Measurements from ENCODE around the gene AMOTL1.

Gene AMOTL1

DNA sequence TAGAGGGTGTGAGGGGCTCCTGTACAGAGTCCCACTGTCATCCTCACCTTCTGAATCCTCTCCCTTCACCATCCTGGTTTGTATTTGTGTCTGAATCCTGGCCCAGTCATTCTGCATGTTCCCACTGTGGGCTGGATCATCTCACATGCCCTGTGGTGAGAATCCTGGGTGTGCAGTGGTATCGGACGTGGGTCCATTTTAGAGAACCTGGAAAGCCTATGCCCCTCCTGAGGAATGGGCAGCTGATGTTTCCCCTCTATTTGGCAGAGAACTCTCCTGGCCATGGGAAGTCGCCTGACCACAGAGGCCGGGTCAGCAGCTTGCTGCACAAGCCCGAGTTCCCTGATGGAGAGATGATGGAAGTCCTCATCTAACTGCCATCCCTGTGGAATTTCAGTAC is 102.3 kb downstream of the AMOTL1 start:
- H3K9me3 ChIP-seq (ENCODE audit: control insufficient read depth in 5 of 5, low read length in 5 of 5) = no peaks in the 10 kb centered on the region
- peaks cover 11 to 90% (median 76%) of the 10 kb centered on the region in 5 donors for H3K36me3 ChIP-seq (ENCODE audit: control insufficient read depth in 5 of 5, insufficient read depth in 5 of 5, low read length in 5 of 5)
- H3K4me1 ChIP-seq (ENCODE audit: control insufficient read depth in 5 of 5, insufficient read depth in 5 of 5, low read length in 5 of 5) = peaks cover 0 to 9% (median 4%) of the 10 kb centered on the region in 5 donors
- no peak overlapping the region for H3K9ac ChIP-seq (ENCODE audit: low read length in 5 of 5)
- H3K27ac ChIP-seq (ENCODE audit: low read depth, low read length) = no peak overlapping the region
- no peak overlapping the region for H3K4me3 ChIP-seq (ENCODE audit: low read depth in 1 of 5, low read length in 5 of 5)
- H3K27me3 ChIP-seq (ENCODE audit: control insufficient read depth in 5 of 5, insufficient read depth in 4 of 5, low read length in 5 of 5) = no peaks in the 10 kb centered on the region

DNA sequence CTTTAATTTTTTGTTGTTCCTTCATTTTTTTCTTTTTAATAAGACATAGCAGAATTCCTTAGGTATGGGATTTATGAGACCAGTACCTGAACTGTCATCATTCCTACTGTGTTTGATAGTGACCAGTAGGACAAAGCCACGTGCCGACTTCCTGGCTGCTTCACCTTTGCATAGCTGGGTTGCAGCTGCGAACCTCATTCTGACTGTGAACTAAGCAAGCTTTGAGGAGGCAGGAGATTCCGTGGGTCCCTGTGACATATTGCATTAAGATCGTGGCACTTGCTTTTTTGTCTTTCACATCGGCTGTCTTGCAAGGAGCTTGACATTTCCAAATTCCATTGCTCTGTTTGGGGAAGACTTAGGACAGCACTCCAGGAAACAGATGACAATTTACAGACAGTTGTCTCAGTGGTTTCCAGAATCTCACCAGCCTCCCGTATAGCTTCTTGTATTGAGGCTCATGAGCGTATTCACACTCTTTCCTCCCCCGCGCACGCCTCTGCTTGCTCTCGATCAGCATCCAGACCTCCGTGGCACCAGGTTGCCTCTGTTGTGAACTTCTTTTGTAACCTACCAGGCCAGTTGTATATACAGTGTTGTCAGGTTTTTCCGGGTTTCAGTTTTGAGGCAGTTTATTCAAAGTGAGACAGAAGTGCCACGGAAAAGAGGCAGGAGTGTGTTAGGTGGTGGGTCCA is 103.5 kb downstream of the AMOTL1 start:
- H3K27ac ChIP-seq (ENCODE audit: low read depth, low read length) = no peak overlapping the region
- H3K36me3 ChIP-seq (ENCODE audit: control insufficient read depth in 5 of 5, insufficient read depth in 5 of 5, low read length in 5 of 5) = peaks cover 8 to 88% (median 70%) of the 10 kb centered on the region in 5 donors
- H3K4me3 ChIP-seq (ENCODE audit: low read depth in 1 of 5, low read length in 5 of 5) = no peak overlapping the region

DNA sequence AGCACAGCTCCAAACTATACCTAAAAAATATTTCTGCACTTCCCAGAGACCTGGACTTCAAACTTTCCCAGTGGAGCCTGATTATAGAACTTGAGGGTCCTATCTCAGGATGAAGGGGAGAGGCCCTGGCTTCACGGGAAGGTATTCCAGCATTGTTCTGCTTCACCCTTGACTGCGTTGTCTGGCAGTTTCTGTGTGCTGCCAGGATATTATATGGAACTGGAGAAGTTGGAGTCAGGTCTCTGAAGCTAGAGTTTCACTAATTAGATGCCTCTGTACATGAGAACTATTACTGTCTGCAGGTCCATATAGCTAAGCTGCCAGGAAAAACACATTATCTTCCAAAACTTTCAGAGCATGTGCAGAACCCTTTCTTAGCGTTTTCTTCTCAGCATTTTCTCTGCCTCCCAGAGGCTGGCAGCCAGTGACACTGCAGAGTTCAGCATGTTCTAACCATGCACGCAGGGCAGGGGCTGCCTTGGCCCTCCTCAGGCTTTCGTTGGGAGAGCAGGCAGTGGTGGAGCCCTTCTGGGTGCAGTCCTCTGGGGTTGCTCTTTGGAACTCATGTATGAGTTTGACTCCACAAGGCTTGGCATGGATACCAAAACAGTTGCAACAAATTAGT is 105.9 kb downstream of the AMOTL1 start:
- no peaks in the 10 kb centered on the region for H3K27me3 ChIP-seq (ENCODE audit: control insufficient read depth in 5 of 5, insufficient read depth in 4 of 5, low read length in 5 of 5)
- peaks cover 0 to 17% (median 14%) of the 10 kb centered on the region in 5 donors for H3K4me1 ChIP-seq (ENCODE audit: control insufficient read depth in 5 of 5, insufficient read depth in 5 of 5, low read length in 5 of 5)
- H3K27ac ChIP-seq (ENCODE audit: low read depth, low read length) = no peak overlapping the region
- no peak overlapping the region for H3K9ac ChIP-seq (ENCODE audit: low read length in 5 of 5)
- H3K9me3 ChIP-seq (ENCODE audit: control insufficient read depth in 5 of 5, low read length in 5 of 5) = no peaks in the 10 kb centered on the region
- H3K4me3 ChIP-seq (ENCODE audit: low read depth in 1 of 5, low read length in 5 of 5) = no peak overlapping the region
- H3K36me3 ChIP-seq (ENCODE audit: control insufficient read depth in 5 of 5, insufficient read depth in 5 of 5, low read length in 5 of 5) = peaks cover 12 to 85% (median 66%) of the 10 kb centered on the region in 5 donors

More for the DNA sequence above, 103.5 kb downstream of the AMOTL1 start:
- Histone ChIP-seq H3K9me3 (ENCODE audit: control insufficient read depth in 5 of 5, low read length in 5 of 5) (no peaks in the 10 kb centered on the region), H3K27me3 (ENCODE audit: control insufficient read depth in 5 of 5, insufficient read depth in 4 of 5, low read length in 5 of 5) (no peaks in the 10 kb centered on the region), H3K4me1 (ENCODE audit: control insufficient read depth in 5 of 5, insufficient read depth in 5 of 5, low read length in 5 of 5) (peaks cover 0 to 10% (median 8%) of the 10 kb centered on the region in 5 donors), H3K9ac (ENCODE audit: low read length in 5 of 5) (no peak overlapping the region)

DNA sequence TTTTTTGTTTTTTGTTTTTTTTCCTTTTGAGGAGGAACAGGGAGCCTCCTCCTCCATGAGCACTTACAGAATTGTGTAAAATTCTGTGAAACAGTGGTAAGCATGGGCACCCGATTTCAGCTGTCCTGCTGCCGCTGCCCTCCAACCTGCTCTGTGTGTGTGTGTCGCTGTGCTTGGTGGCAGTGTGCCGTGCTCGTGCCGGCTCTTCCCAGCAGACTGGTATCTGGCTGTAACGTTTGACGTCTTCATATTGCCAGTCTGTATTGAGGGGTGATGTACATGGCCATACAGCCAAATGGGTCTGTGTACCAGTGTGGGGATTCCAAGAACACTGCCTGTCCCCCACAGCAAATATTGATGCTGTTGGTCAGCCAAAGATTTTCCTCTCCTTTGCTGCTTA is 108.1 kb downstream of the AMOTL1 start:
- Histone ChIP-seq H3K4me3 (ENCODE audit: low read depth in 1 of 5, low read length in 5 of 5) (no peak overlapping the region), H3K9me3 (ENCODE audit: control insufficient read depth in 5 of 5, low read length in 5 of 5) (no peaks in the 10 kb centered on the region), H3K27me3 (ENCODE audit: control insufficient read depth in 5 of 5, insufficient read depth in 4 of 5, low read length in 5 of 5) (no peaks in the 10 kb centered on the region), H3K4me1 (ENCODE audit: control insufficient read depth in 5 of 5, insufficient read depth in 5 of 5, low read length in 5 of 5) (peaks cover 0 to 17% (median 14%) of the 10 kb centered on the region in 5 donors), H3K36me3 (ENCODE audit: control insufficient read depth in 5 of 5, insufficient read depth in 5 of 5, low read length in 5 of 5) (peaks cover 4 to 79% (median 57%) of the 10 kb centered on the region in 5 donors), H3K9ac (ENCODE audit: low read length in 5 of 5) (no peak overlapping the region), H3K27ac (ENCODE audit: low read depth, low read length) (no peak overlapping the region)

DNA sequence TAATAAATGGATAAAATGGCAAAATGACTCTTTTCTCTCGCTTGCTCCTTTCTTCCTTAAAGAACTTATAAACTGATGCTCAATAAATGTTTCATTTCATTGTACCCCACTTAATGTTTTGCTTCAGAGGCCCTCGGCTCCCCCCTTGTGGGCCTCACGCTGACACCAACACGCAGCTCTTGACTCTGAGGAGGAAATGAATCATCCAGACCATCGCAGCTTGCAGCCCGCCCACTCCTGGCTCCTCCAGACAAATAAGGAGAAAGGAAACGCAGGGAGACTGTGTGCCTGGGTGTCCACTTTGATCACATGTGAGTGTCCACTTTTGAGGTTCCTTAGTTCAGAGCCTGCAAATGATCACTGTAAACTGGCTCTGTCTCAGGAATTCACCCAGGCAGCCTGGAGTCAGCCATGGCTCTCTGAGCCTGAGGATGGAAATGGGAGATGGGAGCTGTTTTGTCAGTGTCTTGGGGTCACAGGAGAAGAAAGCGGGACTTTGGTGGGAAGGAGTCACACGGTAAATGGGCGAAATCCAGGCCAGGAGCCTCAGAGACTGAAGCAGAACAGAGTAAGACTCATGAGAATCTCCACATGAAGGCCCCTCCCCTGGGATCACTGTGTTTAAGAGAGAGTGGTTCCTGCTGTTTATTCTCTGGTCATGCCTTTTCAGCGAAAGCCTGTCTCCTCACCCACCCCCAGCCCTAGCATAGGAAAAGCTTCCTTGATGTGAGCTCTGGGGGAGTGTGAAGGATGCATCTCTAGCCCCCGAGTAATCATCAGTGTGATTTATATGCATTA is 108.7 kb downstream of the AMOTL1 start:
- H3K27me3 ChIP-seq (ENCODE audit: control insufficient read depth in 5 of 5, insufficient read depth in 4 of 5, low read length in 5 of 5) = no peaks in the 10 kb centered on the region
- peaks cover 0 to 17% (median 14%) of the 10 kb centered on the region in 5 donors for H3K4me1 ChIP-seq (ENCODE audit: control insufficient read depth in 5 of 5, insufficient read depth in 5 of 5, low read length in 5 of 5)
- H3K9ac ChIP-seq (ENCODE audit: low read length in 5 of 5) = no peak overlapping the region
- H3K4me3 ChIP-seq (ENCODE audit: low read depth in 1 of 5, low read length in 5 of 5) = no peak overlapping the region
- peaks cover 4 to 78% (median 55%) of the 10 kb centered on the region in 5 donors for H3K36me3 ChIP-seq (ENCODE audit: control insufficient read depth in 5 of 5, insufficient read depth in 5 of 5, low read length in 5 of 5)
- H3K27ac ChIP-seq (ENCODE audit: low read depth, low read length) = no peak overlapping the region
- H3K9me3 ChIP-seq (ENCODE audit: control insufficient read depth in 5 of 5, low read length in 5 of 5) = no peaks in the 10 kb centered on the region

DNA sequence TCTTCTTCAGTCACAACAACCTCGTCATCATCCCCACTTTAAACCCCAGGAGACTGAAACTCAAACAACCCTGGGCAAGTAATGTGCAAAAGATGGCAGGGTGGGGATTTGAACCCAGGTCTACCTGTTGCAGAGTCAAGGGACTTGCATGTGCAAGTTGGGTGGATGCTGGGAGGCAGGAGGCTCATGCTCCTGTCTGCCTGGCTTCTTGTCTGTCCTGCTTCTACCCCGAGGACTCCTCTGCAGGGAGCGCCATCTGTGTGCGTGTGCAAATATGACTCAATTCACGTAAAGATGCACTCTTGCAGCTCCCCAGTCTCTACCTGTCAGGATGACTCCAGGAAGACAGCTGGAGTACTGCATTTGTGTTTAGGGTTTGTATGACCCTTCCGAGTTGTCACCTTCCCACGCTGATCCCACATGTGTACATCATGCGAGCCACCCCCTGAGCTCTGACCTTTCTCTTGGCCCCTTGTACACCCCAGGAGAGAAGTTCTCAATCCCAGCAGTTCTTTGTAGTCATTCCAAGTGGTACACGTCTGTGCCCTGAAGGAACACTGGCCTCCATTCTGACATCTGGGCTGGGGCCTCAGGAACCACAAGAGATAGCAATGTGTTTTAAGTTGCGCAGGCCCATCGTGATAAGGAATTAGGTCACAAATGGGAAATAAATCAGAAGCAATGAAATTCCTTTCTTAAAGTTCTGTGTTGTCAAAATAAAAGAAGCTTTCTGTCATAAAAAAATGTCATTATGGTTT is 109.5 kb downstream of the AMOTL1 start:
- Histone ChIP-seq H3K4me1 (ENCODE audit: control insufficient read depth in 5 of 5, insufficient read depth in 5 of 5, low read length in 5 of 5) (peaks cover 0 to 17% (median 14%) of the 10 kb centered on the region in 5 donors), H3K27me3 (ENCODE audit: control insufficient read depth in 5 of 5, insufficient read depth in 4 of 5, low read length in 5 of 5) (no peaks in the 10 kb centered on the region), H3K27ac (ENCODE audit: low read depth, low read length) (no peak overlapping the region), H3K9ac (ENCODE audit: low read length in 5 of 5) (no peak overlapping the region), H3K4me3 (ENCODE audit: low read depth in 1 of 5, low read length in 5 of 5) (no peak overlapping the region), H3K36me3 (ENCODE audit: control insufficient read depth in 5 of 5, insufficient read depth in 5 of 5, low read length in 5 of 5) (peaks cover 4 to 73% (median 49%) of the 10 kb centered on the region in 5 donors), H3K9me3 (ENCODE audit: control insufficient read depth in 5 of 5, low read length in 5 of 5) (no peaks in the 10 kb centered on the region)

DNA sequence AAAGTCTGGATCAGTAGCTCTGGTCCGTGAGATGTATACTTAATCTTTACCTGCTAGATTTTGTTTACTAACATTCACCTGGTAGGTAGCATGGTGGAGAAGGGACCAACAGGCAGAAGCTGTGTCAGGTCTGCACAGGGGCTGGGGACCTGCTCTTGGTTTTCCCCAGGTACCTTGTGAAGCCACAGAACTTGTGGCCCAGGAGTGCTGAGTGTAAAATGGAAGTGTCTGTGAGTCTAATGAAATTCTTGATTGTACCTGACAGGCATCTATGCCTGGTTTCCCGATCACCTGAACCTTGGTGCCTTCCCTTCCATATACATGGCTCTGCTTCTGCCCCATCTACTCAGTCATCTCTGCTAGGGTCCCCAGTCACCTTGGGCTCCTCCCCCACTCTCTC is 110.8 kb downstream of the AMOTL1 start:
- Histone ChIP-seq H3K4me1 (ENCODE audit: control insufficient read depth in 5 of 5, insufficient read depth in 5 of 5, low read length in 5 of 5) (peaks cover 0 to 16% (median 12%) of the 10 kb centered on the region in 5 donors), H3K4me3 (ENCODE audit: low read depth in 1 of 5, low read length in 5 of 5) (no peak overlapping the region), H3K36me3 (ENCODE audit: control insufficient read depth in 5 of 5, insufficient read depth in 5 of 5, low read length in 5 of 5) (peaks cover 4 to 65% (median 42%) of the 10 kb centered on the region in 5 donors), H3K9me3 (ENCODE audit: control insufficient read depth in 5 of 5, low read length in 5 of 5) (no peaks in the 10 kb centered on the region), H3K27me3 (ENCODE audit: control insufficient read depth in 5 of 5, insufficient read depth in 4 of 5, low read length in 5 of 5) (no peaks in the 10 kb centered on the region), H3K27ac (ENCODE audit: low read depth, low read length) (no peak overlapping the region), H3K9ac (ENCODE audit: low read length in 5 of 5) (no peak overlapping the region)

DNA sequence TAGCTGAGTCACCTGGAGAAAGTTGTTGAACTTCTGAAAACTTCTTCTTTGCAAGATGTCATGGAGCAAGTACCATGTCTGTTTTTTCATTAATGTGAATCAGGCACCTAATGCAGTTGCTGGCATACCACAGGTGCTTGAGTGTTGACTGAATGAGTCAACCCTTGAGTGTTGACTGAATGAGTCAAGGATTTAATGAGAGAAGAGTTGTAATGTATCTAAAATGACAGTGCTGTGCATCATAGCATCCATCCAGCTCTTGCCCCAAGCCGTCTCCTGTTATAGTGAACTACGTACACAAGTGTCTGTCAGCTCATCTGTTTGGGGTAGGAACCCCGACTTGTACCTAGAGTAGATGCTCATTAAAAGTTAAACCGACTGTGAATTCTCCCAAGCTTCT is 112.1 kb downstream of the AMOTL1 start:
- H3K27me3 ChIP-seq (ENCODE audit: control insufficient read depth in 5 of 5, insufficient read depth in 4 of 5, low read length in 5 of 5) = no peaks in the 10 kb centered on the region
- no peaks in the 10 kb centered on the region for H3K9me3 ChIP-seq (ENCODE audit: control insufficient read depth in 5 of 5, low read length in 5 of 5)
- no peak overlapping the region for H3K4me3 ChIP-seq (ENCODE audit: low read depth in 1 of 5, low read length in 5 of 5)
- H3K9ac ChIP-seq (ENCODE audit: low read length in 5 of 5) = no peak overlapping the region
- H3K36me3 ChIP-seq (ENCODE audit: control insufficient read depth in 5 of 5, insufficient read depth in 5 of 5, low read length in 5 of 5) = peaks cover 4 to 62% (median 45%) of the 10 kb centered on the region in 5 donors
- H3K27ac ChIP-seq (ENCODE audit: low read depth, low read length) = no peak overlapping the region
- H3K4me1 ChIP-seq (ENCODE audit: control insufficient read depth in 5 of 5, insufficient read depth in 5 of 5, low read length in 5 of 5) = peaks cover 0 to 14% (median 6%) of the 10 kb centered on the region in 5 donors

DNA sequence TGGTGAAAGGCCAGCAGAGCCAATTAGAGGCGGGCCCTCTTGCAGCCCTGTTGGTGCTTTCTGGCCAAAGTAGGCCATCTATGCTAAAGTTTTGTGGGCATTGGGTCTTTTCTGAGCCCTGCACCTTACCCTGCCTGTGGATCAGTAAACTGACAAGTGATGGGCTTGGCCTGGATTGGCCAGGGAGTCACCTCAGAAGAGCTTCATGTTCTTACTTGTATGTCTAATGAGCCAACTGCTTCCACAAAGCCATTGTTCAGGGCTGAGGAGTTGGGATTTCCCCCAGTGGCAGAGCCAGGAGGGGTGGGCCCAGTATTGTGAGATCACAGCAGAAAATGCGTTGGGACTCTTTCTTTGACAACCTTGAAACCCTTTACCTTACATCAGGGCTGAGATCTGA is 114.8 kb downstream of the AMOTL1 start:
- H3K9me3 ChIP-seq (ENCODE audit: control insufficient read depth in 5 of 5, low read length in 5 of 5) = peaks cover 0 to under 1% (median 0%) of the 10 kb centered on the region in 5 donors
- no peaks in the 10 kb centered on the region for H3K27me3 ChIP-seq (ENCODE audit: control insufficient read depth in 5 of 5, insufficient read depth in 4 of 5, low read length in 5 of 5)
- no peak overlapping the region for H3K27ac ChIP-seq (ENCODE audit: low read depth, low read length)
- no peak overlapping the region for H3K9ac ChIP-seq (ENCODE audit: low read length in 5 of 5)
- no peak overlapping the region for H3K4me3 ChIP-seq (ENCODE audit: low read depth in 1 of 5, low read length in 5 of 5)
- H3K36me3 ChIP-seq (ENCODE audit: control insufficient read depth in 5 of 5, insufficient read depth in 5 of 5, low read length in 5 of 5) = peaks cover 4 to 39% (median 31%) of the 10 kb centered on the region in 5 donors
- H3K4me1 ChIP-seq (ENCODE audit: control insufficient read depth in 5 of 5, insufficient read depth in 5 of 5, low read length in 5 of 5) = peaks cover 0 to 3% (median 0%) of the 10 kb centered on the region in 5 donors

All from subcutaneous abdominal adipose tissue (tissue), 5 donors.